H1 (cell line): Measurements from ENCODE around the gene DVL2. TPM values are rescaled to one million over a fixed set of nuclear protein-coding genes. Genes with fewer than 3 reads are reported as not detected.

Source experiments
- BACH1 ChIP-seq: IDR thresholded peaks from 2 replicates; pipeline ENCODE4 v1.6.1; 2012; ENCODE audit warnings: low read length, improper control_type of control experiment
- BCL11A ChIP-seq, 2 experiments: IDR thresholded peaks; one replicate each; pipeline ENCODE4 v1.6.1; 2011; ENCODE audit warnings: low read depth in 2 of 2, low read length in 2 of 2, mild to moderate bottlenecking in 2 of 2
- CBX5 ChIP-seq: fragments of 300-800, 300-1000 bp; sonication (generic); IDR thresholded peaks from 2 replicates; pipeline ENCODE4 v1.7.1; 2016; ENCODE audit warnings: antibody characterized with exemption, low read length, low read depth
- CHD2 ChIP-seq: IDR thresholded peaks from 2 replicates; pipeline ENCODE4 v1.6.1; 2012; ENCODE audit warnings: low read length, improper control_type of control experiment
- CTCF ChIP-seq, 3 experiments: IDR thresholded peaks; 1 replicate in 2 of 3; 2 replicates in 1 of 3; pipeline versions ENCODE4 v1.5.1 to v1.6.1; 2011; ENCODE audit warnings: low read length in 3 of 3, mild to moderate bottlenecking in 3 of 3, inconsistent platforms in 2 of 3, low read depth in 1 of 3, moderate library complexity in 1 of 3; ENCODE audit not compliant: insufficient read depth in 1 of 3; ENCODE audit errors: control extremely low read depth in 1 of 3
- SIRT6 ChIP-seq: IDR thresholded peaks from one replicate; pipeline ENCODE4 v1.7.1; 2012; ENCODE audit warnings: low read length, inconsistent platforms
- SUZ12 ChIP-seq: fragments of 200-600 bp; sonication (generic); IDR thresholded peaks from 2 replicates; pipeline ENCODE4 v1.6.1; 2012; ENCODE audit warnings: mild to moderate bottlenecking, inconsistent platforms, low read length, moderate library complexity, mixed read lengths
- YY1 ChIP-seq: IDR thresholded peaks from 2 replicates; pipeline ENCODE4 v1.6.1; 2011; ENCODE audit warnings: low read depth, mild to moderate bottlenecking, low read length
- ZNF274 ChIP-seq: IDR thresholded peaks from 2 replicates; pipeline ENCODE4 v1.7.0; 2012; ENCODE audit warnings: low read length, borderline replicate concordance; ENCODE audit errors: extremely low read depth
- polyA plus RNA-seq, 7 experiments: library from polyadenylated mRNA; depleted of rRNA in 3 of 7; stranded (reverse) in 5 of 7; unstranded in 2 of 7; fragments of >200 nt in 5 of 7; fragments of 200-250 nt in 2 of 7; gene quantifications; 1 replicate in 5 of 7; 2 replicates in 1 of 7; 4 replicates in 1 of 7; pipeline versions ENCODE4 v1.2.1 to v1.2.3, GENCODE V29; 2011 to 2013; ENCODE audit warnings: missing spikeins in 2 of 7, mixed read lengths in 2 of 7
- total RNA-seq: library from RNA; stranded (reverse); fragmentation: NEBNext Ultra II Directional; extraction: Animal tissue kit (Norgen Biotek cat#: 25700); gene quantifications from 2 replicates; pipeline ENCODE4 v1.2.1, GENCODE V29; 2021
- TF ChIP-seq, protein P1 (sequence below): fragments of 300-600 bp; sonication (generic); IDR thresholded peaks from 2 replicates; pipeline ENCODE4 v1.7.1; 2012; ENCODE audit warnings: low read length, moderate library complexity, mild to moderate bottlenecking, inconsistent platforms; ENCODE audit not compliant: insufficient replicate concordance

The DVL2 gene
- total and polyA plus RNA-seq, 2 of the 8 experiments (the other 6 are each of a cell fraction or from before 2014, with no cell fraction given), result 19.0 to 59.6 TPM

DNA sequence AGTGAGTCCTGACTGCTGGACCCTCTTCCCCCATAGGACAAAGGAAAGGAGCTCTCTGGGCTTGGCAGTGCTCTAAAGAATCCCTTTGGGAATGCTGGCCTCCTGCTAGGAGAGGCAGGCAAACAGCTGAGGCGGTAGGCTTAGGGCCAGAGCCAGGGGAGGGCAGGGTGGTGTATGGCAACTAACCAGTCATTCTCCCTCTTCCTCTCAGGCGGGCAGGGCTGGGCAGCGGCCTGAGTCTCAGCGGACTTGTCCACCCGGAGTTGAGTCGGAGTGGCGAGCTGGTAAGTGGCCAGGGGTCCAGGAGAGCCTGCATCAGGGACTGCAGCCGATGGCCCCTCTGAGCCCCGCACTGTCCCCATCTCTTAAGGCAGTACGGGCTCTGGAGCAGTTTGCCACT is 10.2 kb downstream of the DVL2 start (continued):
- TF ChIP-seq, protein P1, sequence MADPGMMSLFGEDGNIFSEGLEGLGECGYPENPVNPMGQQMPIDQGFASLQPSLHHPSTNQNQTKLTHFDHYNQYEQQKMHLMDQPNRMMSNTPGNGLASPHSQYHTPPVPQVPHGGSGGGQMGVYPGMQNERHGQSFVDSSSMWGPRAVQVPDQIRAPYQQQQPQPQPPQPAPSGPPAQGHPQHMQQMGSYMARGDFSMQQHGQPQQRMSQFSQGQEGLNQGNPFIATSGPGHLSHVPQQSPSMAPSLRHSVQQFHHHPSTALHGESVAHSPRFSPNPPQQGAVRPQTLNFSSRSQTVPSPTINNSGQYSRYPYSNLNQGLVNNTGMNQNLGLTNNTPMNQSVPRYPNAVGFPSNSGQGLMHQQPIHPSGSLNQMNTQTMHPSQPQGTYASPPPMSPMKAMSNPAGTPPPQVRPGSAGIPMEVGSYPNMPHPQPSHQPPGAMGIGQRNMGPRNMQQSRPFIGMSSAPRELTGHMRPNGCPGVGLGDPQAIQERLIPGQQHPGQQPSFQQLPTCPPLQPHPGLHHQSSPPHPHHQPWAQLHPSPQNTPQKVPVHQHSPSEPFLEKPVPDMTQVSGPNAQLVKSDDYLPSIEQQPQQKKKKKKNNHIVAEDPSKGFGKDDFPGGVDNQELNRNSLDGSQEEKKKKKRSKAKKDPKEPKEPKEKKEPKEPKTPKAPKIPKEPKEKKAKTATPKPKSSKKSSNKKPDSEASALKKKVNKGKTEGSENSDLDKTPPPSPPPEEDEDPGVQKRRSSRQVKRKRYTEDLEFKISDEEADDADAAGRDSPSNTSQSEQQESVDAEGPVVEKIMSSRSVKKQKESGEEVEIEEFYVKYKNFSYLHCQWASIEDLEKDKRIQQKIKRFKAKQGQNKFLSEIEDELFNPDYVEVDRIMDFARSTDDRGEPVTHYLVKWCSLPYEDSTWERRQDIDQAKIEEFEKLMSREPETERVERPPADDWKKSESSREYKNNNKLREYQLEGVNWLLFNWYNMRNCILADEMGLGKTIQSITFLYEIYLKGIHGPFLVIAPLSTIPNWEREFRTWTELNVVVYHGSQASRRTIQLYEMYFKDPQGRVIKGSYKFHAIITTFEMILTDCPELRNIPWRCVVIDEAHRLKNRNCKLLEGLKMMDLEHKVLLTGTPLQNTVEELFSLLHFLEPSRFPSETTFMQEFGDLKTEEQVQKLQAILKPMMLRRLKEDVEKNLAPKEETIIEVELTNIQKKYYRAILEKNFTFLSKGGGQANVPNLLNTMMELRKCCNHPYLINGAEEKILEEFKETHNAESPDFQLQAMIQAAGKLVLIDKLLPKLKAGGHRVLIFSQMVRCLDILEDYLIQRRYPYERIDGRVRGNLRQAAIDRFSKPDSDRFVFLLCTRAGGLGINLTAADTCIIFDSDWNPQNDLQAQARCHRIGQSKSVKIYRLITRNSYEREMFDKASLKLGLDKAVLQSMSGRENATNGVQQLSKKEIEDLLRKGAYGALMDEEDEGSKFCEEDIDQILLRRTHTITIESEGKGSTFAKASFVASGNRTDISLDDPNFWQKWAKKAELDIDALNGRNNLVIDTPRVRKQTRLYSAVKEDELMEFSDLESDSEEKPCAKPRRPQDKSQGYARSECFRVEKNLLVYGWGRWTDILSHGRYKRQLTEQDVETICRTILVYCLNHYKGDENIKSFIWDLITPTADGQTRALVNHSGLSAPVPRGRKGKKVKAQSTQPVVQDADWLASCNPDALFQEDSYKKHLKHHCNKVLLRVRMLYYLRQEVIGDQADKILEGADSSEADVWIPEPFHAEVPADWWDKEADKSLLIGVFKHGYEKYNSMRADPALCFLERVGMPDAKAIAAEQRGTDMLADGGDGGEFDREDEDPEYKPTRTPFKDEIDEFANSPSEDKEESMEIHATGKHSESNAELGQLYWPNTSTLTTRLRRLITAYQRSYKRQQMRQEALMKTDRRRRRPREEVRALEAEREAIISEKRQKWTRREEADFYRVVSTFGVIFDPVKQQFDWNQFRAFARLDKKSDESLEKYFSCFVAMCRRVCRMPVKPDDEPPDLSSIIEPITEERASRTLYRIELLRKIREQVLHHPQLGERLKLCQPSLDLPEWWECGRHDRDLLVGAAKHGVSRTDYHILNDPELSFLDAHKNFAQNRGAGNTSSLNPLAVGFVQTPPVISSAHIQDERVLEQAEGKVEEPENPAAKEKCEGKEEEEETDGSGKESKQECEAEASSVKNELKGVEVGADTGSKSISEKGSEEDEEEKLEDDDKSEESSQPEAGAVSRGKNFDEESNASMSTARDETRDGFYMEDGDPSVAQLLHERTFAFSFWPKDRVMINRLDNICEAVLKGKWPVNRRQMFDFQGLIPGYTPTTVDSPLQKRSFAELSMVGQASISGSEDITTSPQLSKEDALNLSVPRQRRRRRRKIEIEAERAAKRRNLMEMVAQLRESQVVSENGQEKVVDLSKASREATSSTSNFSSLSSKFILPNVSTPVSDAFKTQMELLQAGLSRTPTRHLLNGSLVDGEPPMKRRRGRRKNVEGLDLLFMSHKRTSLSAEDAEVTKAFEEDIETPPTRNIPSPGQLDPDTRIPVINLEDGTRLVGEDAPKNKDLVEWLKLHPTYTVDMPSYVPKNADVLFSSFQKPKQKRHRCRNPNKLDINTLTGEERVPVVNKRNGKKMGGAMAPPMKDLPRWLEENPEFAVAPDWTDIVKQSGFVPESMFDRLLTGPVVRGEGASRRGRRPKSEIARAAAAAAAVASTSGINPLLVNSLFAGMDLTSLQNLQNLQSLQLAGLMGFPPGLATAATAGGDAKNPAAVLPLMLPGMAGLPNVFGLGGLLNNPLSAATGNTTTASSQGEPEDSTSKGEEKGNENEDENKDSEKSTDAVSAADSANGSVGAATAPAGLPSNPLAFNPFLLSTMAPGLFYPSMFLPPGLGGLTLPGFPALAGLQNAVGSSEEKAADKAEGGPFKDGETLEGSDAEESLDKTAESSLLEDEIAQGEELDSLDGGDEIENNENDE, result no peak
- no peak for TF ChIP-seq CHD2
- no peak for TF ChIP-seq CBX5
- no peak for TF ChIP-seq ZNF274
- TF ChIP-seq CTCF (IDR thresholded peaks at IDR 0.05; ENCODE audit: control extremely low read depth in 1 of 3, insufficient read depth in 1 of 3, low read depth in 1 of 3, low read length in 3 of 3), result no peak
- no peak for TF ChIP-seq BCL11A (IDR thresholded peaks at IDR 0.05; ENCODE audit: low read depth in 2 of 2, low read length in 2 of 2)
- TF ChIP-seq YY1, result no peak
- no peak for TF ChIP-seq BACH1
- no peak for TF ChIP-seq SUZ12
- TF ChIP-seq SIRT6, result no peak
